DND-41 (cell line): ENCODE measurements around the gene RNF32.

ENCODE experiments used
- CTCF ChIP-seq: IDR thresholded peaks from 2 replicates; pipeline ENCODE4 v1.5.1; 2012; ENCODE audit warnings: borderline replicate concordance, low read length, moderate library complexity, mild to moderate bottlenecking; ENCODE audit not compliant: poor library complexity, severe bottlenecking; ENCODE audit errors: extremely low read depth
- EZH2 ChIP-seq: IDR thresholded peaks from 3 replicates; pipeline ENCODE4 v1.6.1; 2012; ENCODE audit warnings: borderline replicate concordance, low read depth, mild to moderate bottlenecking, moderate library complexity, low read length, inconsistent platforms; ENCODE audit not compliant: severe bottlenecking

DNA sequence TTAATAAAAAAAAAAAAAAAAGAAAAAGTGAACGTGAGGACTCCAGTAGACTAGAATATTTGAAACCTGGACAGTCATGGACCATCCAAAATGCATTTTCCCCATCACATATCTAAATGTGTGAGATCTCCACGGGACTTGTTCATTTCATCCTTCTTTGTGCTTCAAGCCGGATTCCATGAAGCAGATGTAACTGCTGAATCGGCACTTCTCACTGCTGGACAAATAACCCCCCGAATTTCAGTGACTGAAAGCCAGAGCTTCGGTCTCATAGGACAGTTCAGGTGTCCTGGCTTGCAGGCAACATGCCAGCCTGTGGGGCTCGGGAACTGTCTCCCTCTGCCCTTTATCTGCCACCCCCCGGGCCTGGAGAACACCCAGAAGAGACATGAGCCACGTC, 33.3 kb downstream of the RNF32 start:
- TF ChIP-seq CTCF = no peak
- TF ChIP-seq EZH2 = no peak
